SU-DHL-6 (cell line): ENCODE measurements around the gene PAX1.

ENCODE experiments used
- H2AFZ ChIP-seq: fragments of 200-600 bp; sonication (generic); 2 replicates; pipeline ENCODE4 v1.6.1; 2014; ENCODE audit warnings: low read depth, mild to moderate bottlenecking, moderate library complexity, mixed read lengths, antibody characterized with exemption, low read length; ENCODE audit not compliant: severe bottlenecking
- H3F3A ChIP-seq: fragments of 200-600 bp; shearing (Covaris generic); 2 replicates; pipeline ENCODE4 v1.6.0; 2016; ENCODE audit warnings: antibody characterized with exemption, mild to moderate bottlenecking; ENCODE audit not compliant: insufficient read depth
- H3K27ac ChIP-seq: fragments of 200-600 bp; sonication (generic); 2 replicates; pipeline ENCODE4 v1.5.1; 2016; ENCODE audit warnings: low read depth, mild to moderate bottlenecking, low read length, moderate library complexity, mixed read lengths
- H3K27me3 ChIP-seq: fragments of 200-600 bp; sonication (generic), shearing (Covaris generic); 2 replicates; pipeline ENCODE4 v1.6.0; 2014; ENCODE audit warnings: mild to moderate bottlenecking, low read length
- H3K36me3 ChIP-seq: fragments of 200-600 bp; sonication (generic); 2 replicates; pipeline ENCODE4 v1.6.1; 2014; ENCODE audit warnings: mild to moderate bottlenecking, low read length, mixed read lengths
- H3K4me2 ChIP-seq: fragments of 300-600, 200-600 bp; shearing (Covaris generic), sonication (generic); 2 replicates; pipeline ENCODE4 v1.6.0; 2014; ENCODE audit warnings: low read length, low read depth, mild to moderate bottlenecking; ENCODE audit not compliant: poor library complexity, severe bottlenecking
- H3K4me3 ChIP-seq: fragments of 200-600 bp; sonication (generic); 2 replicates; pipeline ENCODE4 v1.5.1; 2014; ENCODE audit warnings: antibody characterized with exemption, low read length, mild to moderate bottlenecking, mixed read lengths; ENCODE audit not compliant: insufficient read depth, poor library complexity, severe bottlenecking
- H3K79me2 ChIP-seq: fragments of 200-600 bp; sonication (generic); 2 replicates; pipeline ENCODE4 v1.6.1; 2014; ENCODE audit warnings: mild to moderate bottlenecking, low read length, moderate library complexity; ENCODE audit not compliant: insufficient read depth
- H3K9ac ChIP-seq: fragments of 200-600 bp; sonication (generic); 2 replicates; pipeline ENCODE4 v1.7.0; 2014; ENCODE audit warnings: mild to moderate bottlenecking, low read length
- H3K9me2 ChIP-seq: fragments of 200-600 bp; sonication (generic); replicated peaks from 2 replicates; pipeline ENCODE4 v1.6.1; 2014; ENCODE audit warnings: low read length; ENCODE audit not compliant: insufficient read depth
- H3K9me3 ChIP-seq: fragments of 200-600 bp; sonication (generic); 2 replicates; pipeline ENCODE4 v1.6.1; 2014; ENCODE audit warnings: low read length, mixed read lengths; ENCODE audit not compliant: insufficient read depth
- H4K20me1 ChIP-seq: fragments of 200-600 bp; sonication (generic); 2 replicates; pipeline ENCODE4 v1.6.1; 2014; ENCODE audit warnings: low read depth, mild to moderate bottlenecking, antibody characterized with exemption, low read length, moderate library complexity, mixed read lengths
- EZH2phosphoT487 ChIP-seq: fragments of 200-600 bp; sonication (generic), shearing (Covaris generic); conservative IDR thresholded peaks from 2 replicates; pipeline ENCODE4 v1.6.1; 2018; ENCODE audit warnings: mild to moderate bottlenecking, antibody characterized with exemption, low read length, moderate library complexity, mixed read lengths
- TF ChIP-seq, protein P1 (sequence below): fragments of 200-600 bp; sonication (generic); IDR thresholded peaks from one replicate; pipeline ENCODE4 v1.5.1; 2017; ENCODE audit warnings: antibody characterized with exemption, mild to moderate bottlenecking, low read length, moderate library complexity; ENCODE audit not compliant: insufficient read depth, poor library complexity, severe bottlenecking

PAX1 gene

DNA sequence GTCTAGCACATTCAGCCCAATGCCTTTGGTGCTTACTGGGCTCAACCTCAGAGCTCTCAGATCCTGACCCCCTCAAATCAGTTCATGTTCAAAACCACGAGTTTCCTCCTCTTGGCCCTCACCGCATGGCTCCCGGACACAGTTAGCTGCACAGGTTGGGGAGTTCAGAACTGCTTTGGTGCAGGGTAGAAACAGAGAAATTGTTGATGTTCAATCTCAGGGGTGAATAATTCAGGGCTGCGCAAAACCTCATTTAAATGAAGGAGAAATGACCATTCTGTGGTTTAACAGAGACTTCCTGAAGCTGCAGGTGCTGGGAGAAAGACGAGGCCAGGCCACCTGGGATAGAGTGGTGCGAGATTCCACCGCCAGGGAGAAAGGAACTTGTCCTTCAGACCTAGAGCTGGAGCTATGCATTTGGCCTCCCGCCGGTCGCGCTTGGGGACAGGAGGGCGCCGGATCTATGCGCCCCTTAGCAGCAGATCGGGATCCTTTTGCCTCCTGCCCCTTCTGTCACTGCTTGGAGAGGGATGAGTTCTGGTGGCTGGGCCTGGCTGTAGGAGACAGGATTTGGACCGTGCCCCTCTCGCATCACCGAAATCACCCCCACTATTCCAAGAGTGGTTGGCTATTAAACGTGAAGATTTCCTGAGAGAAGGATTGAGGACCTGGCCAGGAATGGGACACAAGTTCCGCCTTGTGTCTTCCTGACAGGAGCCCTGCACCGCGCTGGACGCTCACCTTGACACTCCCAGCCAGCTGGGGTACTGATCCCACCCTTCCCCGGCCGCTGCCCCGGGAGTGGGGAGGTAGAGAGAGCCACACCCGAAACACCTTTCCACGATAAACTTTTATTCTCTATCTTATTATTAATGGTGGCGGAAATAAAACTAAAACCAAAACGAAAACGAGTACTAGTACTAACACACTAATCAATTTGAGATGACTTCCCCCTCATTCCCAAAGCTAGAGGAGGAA is 767 bp upstream of the PAX1 start:
- Histone ChIP-seq H3K27ac (no peak overlapping the region), H3K9me3 (no peaks in the 10 kb centered on the region), H3K79me2 (no peaks in the 10 kb centered on the region), H3K4me3 (no peak overlapping the region), H3K36me3 (no peaks in the 10 kb centered on the region), H2AFZ (no peak overlapping the region), H3K9me2 (no peaks in the 10 kb centered on the region), H3K9ac (no peak overlapping the region), H3K27me3 (no peaks in the 10 kb centered on the region), H3F3A (no peaks in the 10 kb centered on the region), H3K4me2 (no peak overlapping the region), H4K20me1 (no peaks in the 10 kb centered on the region)
- no peak for TF ChIP-seq EZH2phosphoT487
- TF ChIP-seq, protein P1, sequence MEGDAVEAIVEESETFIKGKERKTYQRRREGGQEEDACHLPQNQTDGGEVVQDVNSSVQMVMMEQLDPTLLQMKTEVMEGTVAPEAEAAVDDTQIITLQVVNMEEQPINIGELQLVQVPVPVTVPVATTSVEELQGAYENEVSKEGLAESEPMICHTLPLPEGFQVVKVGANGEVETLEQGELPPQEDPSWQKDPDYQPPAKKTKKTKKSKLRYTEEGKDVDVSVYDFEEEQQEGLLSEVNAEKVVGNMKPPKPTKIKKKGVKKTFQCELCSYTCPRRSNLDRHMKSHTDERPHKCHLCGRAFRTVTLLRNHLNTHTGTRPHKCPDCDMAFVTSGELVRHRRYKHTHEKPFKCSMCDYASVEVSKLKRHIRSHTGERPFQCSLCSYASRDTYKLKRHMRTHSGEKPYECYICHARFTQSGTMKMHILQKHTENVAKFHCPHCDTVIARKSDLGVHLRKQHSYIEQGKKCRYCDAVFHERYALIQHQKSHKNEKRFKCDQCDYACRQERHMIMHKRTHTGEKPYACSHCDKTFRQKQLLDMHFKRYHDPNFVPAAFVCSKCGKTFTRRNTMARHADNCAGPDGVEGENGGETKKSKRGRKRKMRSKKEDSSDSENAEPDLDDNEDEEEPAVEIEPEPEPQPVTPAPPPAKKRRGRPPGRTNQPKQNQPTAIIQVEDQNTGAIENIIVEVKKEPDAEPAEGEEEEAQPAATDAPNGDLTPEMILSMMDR: no peak

GRCh38 chr20:21706261-21707195 is 1.1 kb downstream of the PAX1 start:
- H3K79me2 ChIP-seq: no peaks in the 10 kb centered on the region
- H3F3A ChIP-seq: no peaks in the 10 kb centered on the region
- no peaks in the 10 kb centered on the region for H3K9me2 ChIP-seq
- H2AFZ ChIP-seq: no peak overlapping the region
- no peak overlapping the region for H3K4me2 ChIP-seq
- H4K20me1 ChIP-seq: no peaks in the 10 kb centered on the region
- no peak overlapping the region for H3K4me3 ChIP-seq
- H3K27ac ChIP-seq: no peak overlapping the region
- H3K27me3 ChIP-seq: no peaks in the 10 kb centered on the region
- H3K36me3 ChIP-seq: no peaks in the 10 kb centered on the region
- TF ChIP-seq EZH2phosphoT487: no peak
- TF ChIP-seq, protein P1: no peak
- no peak overlapping the region for H3K9ac ChIP-seq
- H3K9me3 ChIP-seq: no peaks in the 10 kb centered on the region

DNA sequence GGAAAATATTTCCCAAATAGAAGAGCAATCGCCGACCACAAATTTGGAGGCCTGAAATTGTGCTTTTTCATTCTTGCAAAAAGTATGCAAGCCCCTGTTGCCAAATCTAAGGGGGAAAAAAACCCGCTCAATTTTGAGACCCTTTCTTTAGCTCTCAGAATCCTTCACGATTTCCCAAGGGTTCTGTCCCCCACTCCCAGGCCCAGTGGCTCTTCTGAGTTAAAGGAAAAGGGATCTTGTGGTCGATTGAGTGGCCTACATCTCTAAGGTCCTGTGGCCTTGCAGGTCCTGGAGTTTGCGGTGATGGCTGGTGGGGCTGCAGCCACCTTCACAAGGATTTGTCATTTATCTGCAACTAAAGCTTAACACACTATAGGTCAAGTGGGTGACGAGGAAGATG is 1.8 kb downstream of the PAX1 start:
- no peak overlapping the region for H3K4me3 ChIP-seq
- no peak for TF ChIP-seq EZH2phosphoT487
- TF ChIP-seq, protein P1: no peak
- H3K9me3 ChIP-seq: no peaks in the 10 kb centered on the region
- no peaks in the 10 kb centered on the region for H3K9me2 ChIP-seq
- no peaks in the 10 kb centered on the region for H3K36me3 ChIP-seq
- H3K27ac ChIP-seq: no peak overlapping the region
- no peak overlapping the region for H2AFZ ChIP-seq
- no peak overlapping the region for H3K4me2 ChIP-seq
- no peaks in the 10 kb centered on the region for H3K27me3 ChIP-seq
- no peaks in the 10 kb centered on the region for H3K79me2 ChIP-seq
- H4K20me1 ChIP-seq: no peaks in the 10 kb centered on the region
- H3F3A ChIP-seq: no peaks in the 10 kb centered on the region
- H3K9ac ChIP-seq: no peak overlapping the region
